GM23248 (cell line): ENCODE measurements around the gene PARD3B. TPM values are rescaled to one million over a fixed set of nuclear protein-coding genes. Genes with fewer than 3 reads are reported as not detected.

ENCODE experiments used
- DNase-seq: peaks from one replicate; pipeline ENCODE4 v3.0.0-alpha.2; 2015
- H2AFZ ChIP-seq: fragments of 200-600 bp; sonication (generic); 2 replicates; pipeline ENCODE4 v1.6.1; 2016; ENCODE audit warnings: antibody characterized with exemption
- H3F3A ChIP-seq: fragments of 200-600 bp; sonication (generic); 2 replicates; pipeline ENCODE4 v1.6.1; 2016; ENCODE audit warnings: mild to moderate bottlenecking, antibody characterized with exemption, mixed run types; ENCODE audit not compliant: insufficient read depth
- H3K27ac ChIP-seq: fragments of 200-600 bp; sonication (generic); 2 replicates; pipeline ENCODE4 v1.5.1; 2016; ENCODE audit warnings: mild to moderate bottlenecking
- H3K27me3 ChIP-seq: fragments of 200-600 bp; sonication (generic); replicated peaks from 2 replicates; pipeline ENCODE4 v1.6.1; 2016; ENCODE audit warnings: mild to moderate bottlenecking; ENCODE audit not compliant: insufficient read depth
- H3K36me3 ChIP-seq: fragments of 200-600 bp; sonication (generic); 2 replicates; pipeline ENCODE4 v1.6.1; 2016; ENCODE audit warnings: low read depth, mild to moderate bottlenecking
- H3K4me1 ChIP-seq: fragments of 200-600 bp; sonication (generic); 2 replicates; pipeline ENCODE4 v1.6.1; 2016; ENCODE audit warnings: mild to moderate bottlenecking; ENCODE audit not compliant: insufficient read depth
- H3K4me2 ChIP-seq: fragments of 200-600 bp; sonication (generic); one replicate; pipeline ENCODE4 v1.6.1; 2016; ENCODE audit warnings: mild to moderate bottlenecking; ENCODE audit not compliant: unreplicated experiment
- H3K4me3 ChIP-seq: fragments of 200-600 bp; sonication (generic); 2 replicates; pipeline ENCODE4 v1.5.1; 2016; ENCODE audit warnings: mild to moderate bottlenecking
- H3K79me2 ChIP-seq: fragments of 200-600 bp; sonication (generic); 2 replicates; pipeline ENCODE4 v1.6.1; 2016; ENCODE audit warnings: mild to moderate bottlenecking; ENCODE audit not compliant: insufficient read depth
- H3K9ac ChIP-seq: fragments of 200-600 bp; sonication (generic); 2 replicates; pipeline ENCODE4 v1.6.1; 2016; ENCODE audit warnings: mild to moderate bottlenecking
- H3K9me2 ChIP-seq: fragments of 200-600 bp; sonication (generic); 2 replicates; pipeline ENCODE4 v1.6.1; 2016; ENCODE audit warnings: mixed run types, mild to moderate bottlenecking, moderate library complexity; ENCODE audit not compliant: insufficient read depth
- H3K9me3 ChIP-seq: fragments of 200-600 bp; sonication (generic); one replicate; pipeline ENCODE4 v1.6.1; 2017; ENCODE audit warnings: low read depth
- H4K20me1 ChIP-seq: fragments of 200-600 bp; sonication (generic); 2 replicates; pipeline ENCODE4 v1.6.0; 2016; ENCODE audit not compliant: insufficient read depth
- EZH2 ChIP-seq: fragments of 200-600 bp; sonication (generic); IDR thresholded peaks from 2 replicates; pipeline ENCODE4 v1.6.1; 2018; ENCODE audit warnings: antibody characterized with exemption, mild to moderate bottlenecking; ENCODE audit not compliant: insufficient read depth, poor library complexity, severe bottlenecking
- EZH2phosphoT487 ChIP-seq: fragments of 200-600 bp; sonication (generic); IDR thresholded peaks from 2 replicates; pipeline ENCODE4 v1.6.1; 2018; ENCODE audit warnings: antibody characterized with exemption, moderate library complexity, mild to moderate bottlenecking, low read depth; ENCODE audit not compliant: insufficient read depth
- WGBS, 2 experiments: methylation state at CpG; one replicate each; pipeline ENCODE4 v1.1.6; 2015 to 2017; ENCODE audit warnings: low lambda C conversion rate in 2 of 2, low coverage in 1 of 2; ENCODE audit errors: missing lambda C conversion rate in 2 of 2; 5-methylcytosine and 5-hydroxymethylcytosine counted together
- in situ Hi-C: fragments of 300-500 bp; cut with MboI; formaldehyde crosslinking; loops from 2 replicates; pipeline ENCODE4 v1.15.0; 2020
- polyA plus RNA-seq: library from polyadenylated mRNA; unstranded; fragments of >200 nt; fragmentation: Nextera tagmentation; extraction: Ambion mirVana; gene quantifications from 2 replicates; pipeline ENCODE4 v1.2.1, GENCODE V29; 2016
- total RNA-seq: library from RNA; depleted of rRNA; stranded (reverse); fragments of >200 nt; shearing (Covaris generic); gene quantifications from 2 replicates; pipeline ENCODE4 v1.2.3, GENCODE V29; 2014

The PARD3B gene
- total and polyA plus RNA-seq, 2 experiments from 2014 or later = 2.5 to 6.9 TPM

DNA sequence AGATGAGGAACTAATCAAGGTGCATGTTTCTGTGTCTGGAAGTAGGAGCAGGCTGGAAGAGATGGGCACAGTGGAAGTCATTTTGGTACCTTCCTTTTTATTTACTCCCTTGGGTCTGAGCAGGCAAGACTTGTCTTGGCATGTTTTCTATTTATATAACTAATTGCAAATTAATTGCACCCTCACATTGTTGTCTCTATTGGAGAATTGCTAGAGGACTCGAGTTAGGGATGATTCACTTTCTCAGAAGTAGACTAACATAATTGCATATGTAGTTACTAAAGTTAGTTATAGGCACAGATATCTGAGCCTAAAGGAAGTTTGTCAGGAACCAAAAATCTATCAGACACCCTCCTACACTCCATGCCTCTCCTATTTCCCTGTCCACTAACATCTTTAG lies 1044.2 kb downstream of the PARD3B start:
- Histone ChIP-seq H3K36me3 (no peaks in the 10 kb centered on the region), H3K9ac (no peak overlapping the region), H2AFZ (no peak overlapping the region), H3K27ac (no peak overlapping the region), H3K9me2 (no peaks in the 10 kb centered on the region; the same call in 1 of the 2 replicates), H3K27me3 (no peaks in the 10 kb centered on the region), H3K4me2 (no peak overlapping the region), H3K79me2 (no peaks in the 10 kb centered on the region), H3K9me3 (no peaks in the 10 kb centered on the region), H4K20me1 (no peaks in the 10 kb centered on the region), H3K4me3 (no peak overlapping the region), H3K4me1 (peaks cover 23% of the 10 kb centered on the region), H3F3A (peaks cover 13% of the 10 kb centered on the region; the same call in 1 of the 2 replicates)
- no peak for DNase-seq
- 27 to 28% methylated on average over 1 of the region's 1 CpG for WGBS, 2 experiments
- no peak for TF ChIP-seq EZH2phosphoT487
- no peak for TF ChIP-seq EZH2
- in situ Hi-C loops = no loop called here

DNA sequence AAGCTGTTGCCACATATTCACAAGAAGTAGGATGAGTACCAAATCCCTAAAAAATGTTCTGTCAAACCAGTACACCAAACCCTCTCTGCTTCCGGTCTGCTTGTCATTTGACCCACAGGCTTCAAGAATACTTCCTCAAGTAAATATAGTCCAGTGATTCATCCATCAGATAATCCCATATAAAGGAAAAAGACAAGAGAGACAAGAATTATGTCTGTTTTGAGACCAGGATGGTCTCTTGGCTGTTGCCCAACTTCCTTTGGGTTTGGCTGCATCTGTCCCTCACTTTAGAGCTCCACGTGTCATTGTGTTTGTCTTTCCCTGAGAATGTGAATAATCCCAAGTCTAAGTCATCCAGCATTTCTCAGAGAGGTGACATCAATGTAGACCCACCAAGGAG lies 1045.5 kb downstream of the PARD3B start:
- Histone ChIP-seq H3K27me3 (no peaks in the 10 kb centered on the region), H3K27ac (no peak overlapping the region), H3K4me2 (peak overlapping the region; percentile 31), H3F3A (peaks cover 13% of the 10 kb centered on the region; the same call in 1 of the 2 replicates), H2AFZ (0 out of 2 replicates have a peak overlapping the region, but pooled peaks have one; percentile 23), H3K9me2 (no peaks in the 10 kb centered on the region; the same call in 1 of the 2 replicates), H3K4me3 (no peak overlapping the region), H3K36me3 (no peaks in the 10 kb centered on the region), H3K9ac (no peak overlapping the region), H3K79me2 (no peaks in the 10 kb centered on the region), H3K4me1 (peaks cover 23% of the 10 kb centered on the region), H4K20me1 (no peaks in the 10 kb centered on the region), H3K9me3 (no peaks in the 10 kb centered on the region)
- peak; percentile 36 for DNase-seq
- in situ Hi-C loops = no loop called here
- TF ChIP-seq EZH2phosphoT487 = no peak
- TF ChIP-seq EZH2 = no peak
- 11 to 14% methylated on average over 2 of the region's 2 CpGs for WGBS, 2 experiments

DNA sequence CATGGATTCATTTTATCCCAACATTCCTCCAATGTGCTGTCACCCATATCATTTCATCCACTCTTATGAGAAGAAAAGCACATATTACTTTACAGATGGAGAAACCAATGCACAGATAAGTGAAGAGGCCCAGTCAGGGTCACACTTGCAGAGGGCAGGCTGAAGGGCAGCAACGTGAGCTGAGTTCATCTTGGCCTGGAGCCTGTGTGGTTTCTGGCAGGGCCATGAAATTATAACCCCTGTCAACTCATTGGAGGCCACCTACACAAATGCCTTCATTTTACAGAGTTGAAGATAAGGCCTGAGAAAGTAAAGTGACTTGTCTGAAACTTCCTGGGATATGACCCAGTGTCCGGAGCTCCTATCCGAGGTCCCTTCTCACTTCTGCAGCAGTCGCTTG lies 1048.6 kb downstream of the PARD3B start:
- no peak for TF ChIP-seq EZH2phosphoT487
- TF ChIP-seq EZH2 = no peak
- in situ Hi-C loops = no loop called here

DNA sequence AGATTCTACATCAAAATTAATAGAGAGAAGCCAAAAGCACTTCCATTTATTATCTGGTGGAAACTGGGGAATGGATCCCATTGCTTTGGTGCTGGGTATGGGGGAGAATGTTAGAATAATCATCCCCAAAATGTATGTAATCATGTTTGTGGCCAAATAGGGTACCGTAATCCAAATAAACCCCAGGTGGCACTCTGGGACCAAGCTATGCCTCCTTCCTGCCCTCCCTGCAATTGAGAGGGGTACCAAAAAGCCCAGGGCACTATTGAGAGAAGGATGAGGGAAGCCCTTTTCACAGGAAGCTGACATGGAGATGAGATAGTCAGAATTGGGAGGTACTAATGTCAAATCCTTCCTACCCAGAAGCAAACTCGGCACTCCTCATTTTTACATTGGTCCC lies 1051.3 kb downstream of the PARD3B start:
- TF ChIP-seq EZH2phosphoT487 (no peak), EZH2 (no peak)
- WGBS, 2 experiments = 98% methylated on average over 2 of the region's 2 CpGs
- no peaks in the 10 kb centered on the region for H3K27me3 ChIP-seq

More for the DNA sequence above, 1048.6 kb downstream of the PARD3B start:
- no peak overlapping the region for H3K4me3 ChIP-seq
- no peak overlapping the region for H3K9ac ChIP-seq
- peaks cover 23% of the 10 kb centered on the region for H3K4me1 ChIP-seq
- no peak overlapping the region for H3K4me2 ChIP-seq
- H3K9me2 ChIP-seq = no peaks in the 10 kb centered on the region; the same call in 1 of the 2 replicates
- no peaks in the 10 kb centered on the region for H3K9me3 ChIP-seq
- H4K20me1 ChIP-seq = no peaks in the 10 kb centered on the region
- no peak overlapping the region for H2AFZ ChIP-seq
- no peaks in the 10 kb centered on the region for H3K27me3 ChIP-seq
- DNase-seq = no peak
- WGBS, 2 experiments = 52 to 56% methylated on average over 4 of the region's 4 CpGs
- no peak overlapping the region for H3K27ac ChIP-seq
- H3K36me3 ChIP-seq = no peaks in the 10 kb centered on the region
- H3F3A ChIP-seq = peaks cover 13% of the 10 kb centered on the region; the same call in 1 of the 2 replicates
- no peaks in the 10 kb centered on the region for H3K79me2 ChIP-seq

More for the DNA sequence above, 1051.3 kb downstream of the PARD3B start:
- Histone ChIP-seq H3K9me2 (no peaks in the 10 kb centered on the region), H3K4me2 (no peak overlapping the region), H3K4me3 (no peak overlapping the region), H2AFZ (no peak overlapping the region), H3K9ac (no peak overlapping the region), H3K27ac (no peak overlapping the region), H3K9me3 (no peaks in the 10 kb centered on the region), H3K79me2 (no peaks in the 10 kb centered on the region), H3K36me3 (no peaks in the 10 kb centered on the region), H3K4me1 (0 out of 2 replicates have a peak, but pooled peaks cover 4% of the 10 kb centered on the region), H3F3A (no peaks in the 10 kb centered on the region), H4K20me1 (no peaks in the 10 kb centered on the region)
- in situ Hi-C loops = no loop called here
- no peak for DNase-seq
